Mesodermal cell (in vitro differentiated cells): ENCODE measurements around the gene TRAPPC10.

Experiments
- H3K27ac ChIP-seq: 2 replicates; pipeline ENCODE4 v1.7.0; 2013; ENCODE audit warnings: mild to moderate bottlenecking, low read depth, low read length, moderate library complexity; ENCODE audit not compliant: severe bottlenecking
- H3K36me3 ChIP-seq: 2 replicates; pipeline ENCODE4 v1.7.1; 2013; ENCODE audit warnings: mild to moderate bottlenecking, low read length, moderate library complexity; ENCODE audit not compliant: control insufficient read depth, insufficient read depth
- H3K4me1 ChIP-seq: one replicate; pipeline ENCODE4 v1.7.1; 2013; ENCODE audit warnings: mild to moderate bottlenecking, low read length; ENCODE audit not compliant: insufficient read depth, control insufficient read depth, poor library complexity, severe bottlenecking
- H3K4me3 ChIP-seq: 2 replicates; pipeline ENCODE4 v1.7.0; 2013; ENCODE audit warnings: low read length, control low read depth, mild to moderate bottlenecking; ENCODE audit not compliant: insufficient read depth, poor library complexity, severe bottlenecking; ENCODE audit errors: extremely low read depth
- H3K9me3 ChIP-seq: 2 replicates; pipeline ENCODE4 v1.7.1; 2013; ENCODE audit warnings: mild to moderate bottlenecking, low read length, moderate library complexity; ENCODE audit not compliant: control insufficient read depth
- WGBS, 2 experiments: methylation state at CpG; one replicate each; pipeline ENCODE4 v1.1.5; 2013; ENCODE audit warnings: missing lambda C conversion rate in 2 of 2; ENCODE audit not compliant: insufficient coverage in 2 of 2; 5-methylcytosine and 5-hydroxymethylcytosine counted together

TRAPPC10 gene

GRCh38 chr21:43991447-43991991, 20.6 kb upstream of the TRAPPC10 start:
- WGBS, 2 experiments, result 91 to 94% methylated on average over 29 to 33 of the region's 33 CpGs
- Histone ChIP-seq H3K4me3 (no peak overlapping the region), H3K9me3 (no peaks in the 10 kb centered on the region), H3K27ac (no peak overlapping the region), H3K4me1 (no peaks in the 10 kb centered on the region), H3K36me3 (no peaks in the 10 kb centered on the region)

- WGBS, 2 experiments, result 88 to 97% methylated on average over 7 to 11 of the region's 11 CpGs
- H3K36me3 ChIP-seq, result no peaks in the 10 kb centered on the region
These were observed 20.0 kb upstream of the TRAPPC10 start for GRCh38 chr21:43992121-43992520.

GRCh38 chr21:43993420-43993934, 18.6 kb upstream of the TRAPPC10 start:
- H3K27ac ChIP-seq, result no peak overlapping the region
- no peak overlapping the region for H3K4me3 ChIP-seq
- no peaks in the 10 kb centered on the region for H3K36me3 ChIP-seq
- H3K9me3 ChIP-seq, result no peaks in the 10 kb centered on the region
- H3K4me1 ChIP-seq, result no peaks in the 10 kb centered on the region
- 92 to 94% methylated on average over 11 to 17 of the region's 18 CpGs for WGBS, 2 experiments

More at GRCh38 chr21:43992121-43992520, 20.0 kb upstream of the TRAPPC10 start:
- no peak overlapping the region for H3K4me3 ChIP-seq
- H3K4me1 ChIP-seq, result no peaks in the 10 kb centered on the region
- no peak overlapping the region for H3K27ac ChIP-seq
- H3K9me3 ChIP-seq, result no peaks in the 10 kb centered on the region

- Histone ChIP-seq H3K9me3 (no peaks in the 10 kb centered on the region), H3K4me3 (no peak overlapping the region), H3K36me3 (no peaks in the 10 kb centered on the region), H3K4me1 (no peaks in the 10 kb centered on the region), H3K27ac (no peak overlapping the region)
- WGBS, 2 experiments, result 74 to 92% methylated on average over 5 to 10 of the region's 11 CpGs
These were observed 18.0 kb upstream of the TRAPPC10 start for GRCh38 chr21:43994085-43994484.

- 91 to 92% methylated on average over 5 to 6 of the region's 9 CpGs for WGBS, 2 experiments
- Histone ChIP-seq H3K27ac (no peak overlapping the region), H3K9me3 (no peaks in the 10 kb centered on the region), H3K36me3 (no peaks in the 10 kb centered on the region), H3K4me1 (no peaks in the 10 kb centered on the region), H3K4me3 (no peak overlapping the region)
These were observed 17.5 kb upstream of the TRAPPC10 start for GRCh38 chr21:43994646-43995045.

- no peak overlapping the region for H3K27ac ChIP-seq
- H3K4me1 ChIP-seq, result no peaks in the 10 kb centered on the region
- no peaks in the 10 kb centered on the region for H3K36me3 ChIP-seq
- 91 to 93% methylated on average over 13 to 16 of the region's 18 CpGs for WGBS, 2 experiments
- no peaks in the 10 kb centered on the region for H3K9me3 ChIP-seq
- no peak overlapping the region for H3K4me3 ChIP-seq
These were observed 16.5 kb upstream of the TRAPPC10 start for GRCh38 chr21:43995521-43996105.

GRCh38 chr21:43997766-43998742, 14.1 kb upstream of the TRAPPC10 start:
- Histone ChIP-seq H3K4me1 (no peaks in the 10 kb centered on the region), H3K9me3 (no peaks in the 10 kb centered on the region), H3K36me3 (no peaks in the 10 kb centered on the region), H3K4me3 (no peak overlapping the region), H3K27ac (no peak overlapping the region)
- 83 to 88% methylated on average over 1 to 3 of the region's 5 CpGs for WGBS, 2 experiments

GRCh38 chr21:44000360-44000759, 11.7 kb upstream of the TRAPPC10 start:
- 78 to 88% methylated on average over 4 to 6 of the region's 7 CpGs for WGBS, 2 experiments
- no peak overlapping the region for H3K4me3 ChIP-seq
- no peaks in the 10 kb centered on the region for H3K9me3 ChIP-seq
- no peaks in the 10 kb centered on the region for H3K4me1 ChIP-seq
- H3K36me3 ChIP-seq, result no peaks in the 10 kb centered on the region
- no peak overlapping the region for H3K27ac ChIP-seq

GRCh38 chr21:44002511-44002910, 9.6 kb upstream of the TRAPPC10 start:
- 92 to 93% methylated on average over 10 of the region's 10 CpGs for WGBS, 2 experiments
- Histone ChIP-seq H3K4me1 (peaks cover 9% of the 10 kb centered on the region), H3K27ac (no peak overlapping the region), H3K9me3 (no peaks in the 10 kb centered on the region), H3K36me3 (no peaks in the 10 kb centered on the region), H3K4me3 (no peak overlapping the region)

- Histone ChIP-seq H3K4me3 (no peak overlapping the region), H3K36me3 (no peaks in the 10 kb centered on the region), H3K4me1 (peaks cover 9% of the 10 kb centered on the region), H3K9me3 (no peaks in the 10 kb centered on the region), H3K27ac (no peak overlapping the region)
- 80% methylated on average over 1 of the region's 5 CpGs; no CpG with 5 or more reads in 1 of the 2 experiments for WGBS, 2 experiments
These were observed 8.7 kb upstream of the TRAPPC10 start for GRCh38 chr21:44003307-44003966.
